Measurements from ENCODE around the gene MKLN1.

- TF ChIP-seq, protein P1, sequence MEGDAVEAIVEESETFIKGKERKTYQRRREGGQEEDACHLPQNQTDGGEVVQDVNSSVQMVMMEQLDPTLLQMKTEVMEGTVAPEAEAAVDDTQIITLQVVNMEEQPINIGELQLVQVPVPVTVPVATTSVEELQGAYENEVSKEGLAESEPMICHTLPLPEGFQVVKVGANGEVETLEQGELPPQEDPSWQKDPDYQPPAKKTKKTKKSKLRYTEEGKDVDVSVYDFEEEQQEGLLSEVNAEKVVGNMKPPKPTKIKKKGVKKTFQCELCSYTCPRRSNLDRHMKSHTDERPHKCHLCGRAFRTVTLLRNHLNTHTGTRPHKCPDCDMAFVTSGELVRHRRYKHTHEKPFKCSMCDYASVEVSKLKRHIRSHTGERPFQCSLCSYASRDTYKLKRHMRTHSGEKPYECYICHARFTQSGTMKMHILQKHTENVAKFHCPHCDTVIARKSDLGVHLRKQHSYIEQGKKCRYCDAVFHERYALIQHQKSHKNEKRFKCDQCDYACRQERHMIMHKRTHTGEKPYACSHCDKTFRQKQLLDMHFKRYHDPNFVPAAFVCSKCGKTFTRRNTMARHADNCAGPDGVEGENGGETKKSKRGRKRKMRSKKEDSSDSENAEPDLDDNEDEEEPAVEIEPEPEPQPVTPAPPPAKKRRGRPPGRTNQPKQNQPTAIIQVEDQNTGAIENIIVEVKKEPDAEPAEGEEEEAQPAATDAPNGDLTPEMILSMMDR (IDR thresholded peaks at IDR 0.05; ENCODE audit: low read depth, low read length, missing input control): no peak
- no peak for TF ChIP-seq HNF4G (IDR thresholded peaks at IDR 0.05)
- no peak for TF ChIP-seq RXRA (IDR thresholded peaks at IDR 0.05)
- TF ChIP-seq, protein P2, sequence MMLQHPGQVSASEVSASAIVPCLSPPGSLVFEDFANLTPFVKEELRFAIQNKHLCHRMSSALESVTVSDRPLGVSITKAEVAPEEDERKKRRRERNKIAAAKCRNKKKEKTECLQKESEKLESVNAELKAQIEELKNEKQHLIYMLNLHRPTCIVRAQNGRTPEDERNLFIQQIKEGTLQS (IDR thresholded peaks at IDR 0.05): no peak
- no peak for TF ChIP-seq FOXA1 (IDR thresholded peaks at IDR 0.05)
- TF ChIP-seq, protein P3, sequence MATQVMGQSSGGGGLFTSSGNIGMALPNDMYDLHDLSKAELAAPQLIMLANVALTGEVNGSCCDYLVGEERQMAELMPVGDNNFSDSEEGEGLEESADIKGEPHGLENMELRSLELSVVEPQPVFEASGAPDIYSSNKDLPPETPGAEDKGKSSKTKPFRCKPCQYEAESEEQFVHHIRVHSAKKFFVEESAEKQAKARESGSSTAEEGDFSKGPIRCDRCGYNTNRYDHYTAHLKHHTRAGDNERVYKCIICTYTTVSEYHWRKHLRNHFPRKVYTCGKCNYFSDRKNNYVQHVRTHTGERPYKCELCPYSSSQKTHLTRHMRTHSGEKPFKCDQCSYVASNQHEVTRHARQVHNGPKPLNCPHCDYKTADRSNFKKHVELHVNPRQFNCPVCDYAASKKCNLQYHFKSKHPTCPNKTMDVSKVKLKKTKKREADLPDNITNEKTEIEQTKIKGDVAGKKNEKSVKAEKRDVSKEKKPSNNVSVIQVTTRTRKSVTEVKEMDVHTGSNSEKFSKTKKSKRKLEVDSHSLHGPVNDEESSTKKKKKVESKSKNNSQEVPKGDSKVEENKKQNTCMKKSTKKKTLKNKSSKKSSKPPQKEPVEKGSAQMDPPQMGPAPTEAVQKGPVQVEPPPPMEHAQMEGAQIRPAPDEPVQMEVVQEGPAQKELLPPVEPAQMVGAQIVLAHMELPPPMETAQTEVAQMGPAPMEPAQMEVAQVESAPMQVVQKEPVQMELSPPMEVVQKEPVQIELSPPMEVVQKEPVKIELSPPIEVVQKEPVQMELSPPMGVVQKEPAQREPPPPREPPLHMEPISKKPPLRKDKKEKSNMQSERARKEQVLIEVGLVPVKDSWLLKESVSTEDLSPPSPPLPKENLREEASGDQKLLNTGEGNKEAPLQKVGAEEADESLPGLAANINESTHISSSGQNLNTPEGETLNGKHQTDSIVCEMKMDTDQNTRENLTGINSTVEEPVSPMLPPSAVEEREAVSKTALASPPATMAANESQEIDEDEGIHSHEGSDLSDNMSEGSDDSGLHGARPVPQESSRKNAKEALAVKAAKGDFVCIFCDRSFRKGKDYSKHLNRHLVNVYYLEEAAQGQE (IDR thresholded peaks at IDR 0.05): no peak
- no peak for TF ChIP-seq YY1 (IDR thresholded peaks at IDR 0.05)
- no peak for TF ChIP-seq TAF1 (conservative IDR thresholded peaks at IDR 0.05)
Observed at GRCh38 chr7:131443496-131443895, 115.8 kb downstream of the MKLN1 start.
